ENCODE data around the gene FNDC7.

GRCh38 chr1:108750476-108751181, 37.9 kb downstream of the FNDC7 start:
- TF ChIP-seq ELF4 (IDR thresholded peaks at IDR 0.05) (no peak), L3MBTL2 (conservative IDR thresholded peaks at IDR 0.05) (no peak), PKNOX1 (IDR thresholded peaks at IDR 0.05) (no peak), SUZ12 (IDR thresholded peaks at IDR 0.05) (no peak), FOXK2 (IDR thresholded peaks at IDR 0.05) (no peak), HDGF (IDR thresholded peaks at IDR 0.05; ENCODE audit: borderline replicate concordance) (no peak)
